C1 segment of cervical spinal cord (tissue), 14 donors: ENCODE measurements around the gene CORO2B.
"Not testable (repeated sequence)": the region's sequence is repeated elsewhere in the genome, so short reads cannot be mapped to it uniquely, and the experiment has no call there.

Experiments used
- DNase-seq, 14 donors: peaks; one replicate each; lab custom pipeline; 2025; lab: John Stamatoyannopoulos, UW

CORO2B gene

GRCh38 chr15:68644083-68644904 is 65.5 kb downstream of the CORO2B start:
- no peak for DNase-seq

- DNase-seq = no peak
Observed at GRCh38 chr15:68644996-68645395, 66.2 kb downstream of the CORO2B start.

- DNase-seq = peak in 1 of 14 donors; percentile 79
Observed at GRCh38 chr15:68646156-68646555, 67.4 kb downstream of the CORO2B start.

GRCh38 chr15:68646696-68647095 is 67.9 kb downstream of the CORO2B start:
- no peak for DNase-seq

GRCh38 chr15:68647361-68647760 is 68.6 kb downstream of the CORO2B start:
- DNase-seq = not testable (repeated sequence)

- DNase-seq = peak in 5 of 14 donors; percentile 39 to 64 (median 54)
Observed at GRCh38 chr15:68650901-68651709, 72.3 kb downstream of the CORO2B start.

GRCh38 chr15:68651916-68652525 is 73.2 kb downstream of the CORO2B start:
- DNase-seq = peak in 9 of 14 donors; percentile 43 to 75 (median 64)

- no peak for DNase-seq
Observed at GRCh38 chr15:68653031-68653635, 74.3 kb downstream of the CORO2B start.

GRCh38 chr15:68653801-68654200 is 75.0 kb downstream of the CORO2B start:
- DNase-seq = no peak

GRCh38 chr15:68654786-68655560 is 76.2 kb downstream of the CORO2B start:
- no peak for DNase-seq

GRCh38 chr15:68655686-68656437 is 77.1 kb downstream of the CORO2B start:
- no peak for DNase-seq

GRCh38 chr15:68656438-68656739 is 77.6 kb downstream of the CORO2B start:
- DNase-seq = no peak

GRCh38 chr15:68658151-68658550 is 79.4 kb downstream of the CORO2B start:
- peak in 1 of 14 donors; percentile 87 for DNase-seq

GRCh38 chr15:68658641-68659358 is 80.0 kb downstream of the CORO2B start:
- no peak for DNase-seq

- no peak for DNase-seq
Observed at GRCh38 chr15:68663526-68663925, 84.7 kb downstream of the CORO2B start.

GRCh38 chr15:68666120-68666811 is 87.5 kb downstream of the CORO2B start:
- peak in 1 of 14 donors; percentile 81 for DNase-seq

- DNase-seq = peak in 1 of 14 donors; percentile 64
Observed at GRCh38 chr15:68666812-68667450, 88.1 kb downstream of the CORO2B start.

- no peak for DNase-seq
Observed at GRCh38 chr15:68667800-68668625, 89.2 kb downstream of the CORO2B start.
